OCI-LY7 (cell line): ENCODE results near the gene SEPTIN10.

Source experiments
- CTCF ChIP-seq: fragments of 200-600 bp; sonication (generic); conservative IDR thresholded peaks from 2 replicates; pipeline ENCODE4 v1.5.1; 2014; ENCODE audit warnings: mild to moderate bottlenecking, antibody characterized with exemption, low read length, moderate library complexity, mixed read lengths
- EZH2phosphoT487 ChIP-seq: fragments of 200-600 bp; sonication (generic); IDR thresholded peaks from 2 replicates; pipeline ENCODE4 v1.6.1; 2018; ENCODE audit warnings: low read depth, borderline replicate concordance, mild to moderate bottlenecking, mixed run types, antibody characterized with exemption, low read length, moderate library complexity, mixed read lengths

- no peak for TF ChIP-seq CTCF
- TF ChIP-seq EZH2phosphoT487, result no peak
These were observed 31.8 kb upstream of the SEPTIN10 start for GRCh38 chr2:109645412-109646184.
